Adipocyte (in vitro differentiated cells): ENCODE measurements around the gene MBP.
A peak's percentile ranks its signal among the peaks of the same experiment; 100 is the strongest.

Experiments
- DNase-seq: peaks from one replicate; pipeline ENCODE4 v3.0.0-alpha.2; 2015; ENCODE audit warnings: low read depth
- H3K27me3 ChIP-seq: replicated peaks from 2 replicates; pipeline ENCODE4 v1.7.0; 2013; ENCODE audit warnings: mild to moderate bottlenecking, low read length, moderate library complexity; ENCODE audit not compliant: control insufficient read depth, insufficient read depth
- H3K36me3 ChIP-seq: 2 replicates; pipeline ENCODE4 v1.7.0; 2013; ENCODE audit warnings: low read length, mild to moderate bottlenecking, moderate library complexity; ENCODE audit not compliant: control insufficient read depth, insufficient read depth, severe bottlenecking
- H3K4me1 ChIP-seq: 2 replicates; pipeline ENCODE4 v1.7.0; 2013; ENCODE audit warnings: mild to moderate bottlenecking, low read length, moderate library complexity; ENCODE audit not compliant: control insufficient read depth, insufficient read depth
- H3K4me3 ChIP-seq: 2 replicates; pipeline ENCODE4 v1.7.0; 2013; ENCODE audit warnings: mild to moderate bottlenecking, low read length, moderate library complexity
- H3K9ac ChIP-seq: 2 replicates; pipeline ENCODE4 v1.7.0; 2013; ENCODE audit warnings: mild to moderate bottlenecking, low read length, moderate library complexity
- H3K9me3 ChIP-seq: 2 replicates; pipeline ENCODE4 v1.7.0; 2013; ENCODE audit warnings: mild to moderate bottlenecking, low read length, moderate library complexity; ENCODE audit not compliant: control insufficient read depth

The MBP gene

DNA sequence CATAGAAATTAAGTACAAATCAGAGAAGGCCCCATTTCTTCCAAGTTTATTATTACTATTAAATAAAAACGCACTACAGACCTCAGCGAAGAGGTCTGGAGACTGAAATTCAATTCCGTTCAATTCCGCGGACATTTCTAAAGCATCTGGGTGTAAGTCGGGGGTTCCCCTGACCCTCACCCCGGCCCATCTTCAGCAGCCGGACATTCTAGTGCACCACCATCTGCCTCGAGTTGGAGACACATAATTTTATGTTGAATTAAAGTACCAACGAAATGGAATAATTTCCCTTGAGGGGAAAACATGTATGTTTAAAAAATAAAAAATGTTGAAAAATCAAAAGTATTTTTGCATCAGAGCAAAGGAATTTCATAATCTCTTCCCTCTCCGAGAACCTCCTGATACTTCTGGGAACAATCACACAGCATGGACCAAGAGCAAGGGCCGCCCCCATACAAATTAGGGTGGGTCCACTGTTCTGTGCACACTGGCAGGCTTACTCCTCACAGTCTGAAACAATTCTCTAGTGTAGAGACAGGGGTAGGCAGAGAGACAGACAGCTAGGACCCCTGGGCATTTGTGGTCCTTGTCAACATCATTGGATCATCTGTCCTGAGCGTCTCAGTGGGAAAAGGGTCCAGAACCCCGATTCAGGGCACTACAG is 29.3 kb downstream of the MBP start:
- peak; percentile 68 for DNase-seq
- no peaks in the 10 kb centered on the region for H3K36me3 ChIP-seq
- H3K9me3 ChIP-seq: no peaks in the 10 kb centered on the region
- H3K4me3 ChIP-seq: peak overlapping the region; percentile 55
- H3K4me1 ChIP-seq: peaks cover 73% of the 10 kb centered on the region
- H3K27me3 ChIP-seq: no peaks in the 10 kb centered on the region
- peak overlapping the region; percentile 88 for H3K9ac ChIP-seq

DNA sequence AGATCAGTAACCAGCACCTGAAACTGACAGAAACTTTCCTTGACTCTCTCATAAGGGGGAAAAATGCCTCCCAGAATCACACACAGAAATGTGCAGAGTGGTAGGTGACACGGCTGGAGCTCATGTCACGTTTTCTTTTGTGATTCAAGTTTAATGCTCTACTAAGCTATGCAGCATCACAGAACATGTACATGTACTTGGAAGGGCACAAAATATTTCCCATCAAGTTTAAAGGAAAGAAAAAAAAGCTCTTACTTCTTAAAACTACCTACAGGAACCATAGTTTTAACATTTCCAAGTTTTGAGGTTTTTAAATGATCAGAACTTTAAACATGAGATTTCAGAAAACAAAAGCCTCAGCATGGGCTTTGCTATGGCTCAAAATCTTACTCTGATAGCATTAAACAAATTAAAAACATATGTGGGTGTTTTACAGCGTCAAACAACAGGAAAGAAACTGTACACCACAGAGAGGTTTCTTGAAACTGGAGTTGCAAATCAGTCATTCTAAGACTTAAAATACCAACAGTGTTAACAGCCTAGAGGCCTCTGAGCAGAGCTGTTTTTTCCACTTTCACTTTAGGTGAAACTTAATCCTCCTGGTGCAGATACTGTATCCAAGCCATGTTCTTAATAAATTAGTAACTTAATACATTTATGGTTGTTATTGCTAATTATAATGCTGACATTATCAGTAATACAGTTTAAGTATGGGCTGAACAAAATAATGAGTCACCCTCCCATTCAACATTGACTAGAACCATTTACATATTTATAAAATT is 30.1 kb downstream of the MBP start:
- Histone ChIP-seq H3K27me3 (no peaks in the 10 kb centered on the region), H3K4me1 (peaks cover 73% of the 10 kb centered on the region), H3K4me3 (peak overlapping the region; percentile 55), H3K36me3 (no peaks in the 10 kb centered on the region), H3K9me3 (no peaks in the 10 kb centered on the region), H3K9ac (peak overlapping the region; percentile 88)
- DNase-seq: peak; percentile 91

DNA sequence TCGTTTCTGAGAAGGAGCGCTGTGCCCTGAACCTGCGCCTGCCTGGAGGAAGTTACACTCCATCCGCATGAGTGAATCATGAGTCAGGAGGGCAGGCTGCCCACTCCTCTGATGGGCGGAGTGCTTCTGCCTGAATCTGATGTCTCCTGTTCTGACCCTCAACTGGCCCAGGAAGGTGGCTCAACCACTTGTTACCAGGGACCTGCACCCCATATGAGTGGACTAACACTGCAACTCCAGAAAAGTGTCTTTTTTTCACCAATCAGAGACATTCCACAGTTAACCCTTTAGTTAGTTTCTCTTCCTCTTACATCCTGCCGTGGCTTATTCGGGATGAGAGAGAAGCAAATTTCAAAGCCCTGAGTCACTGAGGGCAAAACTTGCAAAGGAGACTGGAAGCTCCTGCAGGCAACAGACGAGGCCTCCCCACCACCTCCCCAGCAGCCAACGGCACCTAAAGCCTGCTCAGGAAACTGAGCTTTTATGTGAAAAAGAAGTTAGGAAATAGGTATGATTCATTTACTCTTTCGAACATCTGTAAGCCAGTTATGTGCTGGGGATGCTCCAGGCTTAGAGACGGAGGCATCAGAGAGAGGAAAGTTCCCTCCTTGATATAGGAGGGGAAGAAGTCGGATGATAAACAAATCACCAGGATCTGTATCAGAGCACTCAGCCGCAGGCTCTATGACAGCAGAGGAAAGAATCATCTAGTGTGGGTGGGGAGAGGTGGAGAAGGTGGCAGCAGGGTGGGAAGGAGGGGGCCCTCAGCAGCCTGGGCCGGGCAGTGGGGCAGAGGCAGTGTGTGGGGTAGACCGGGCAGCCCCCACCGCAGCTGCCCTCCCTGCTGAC is 30.9 kb downstream of the MBP start:
- peak overlapping the region; percentile 55 for H3K4me3 ChIP-seq
- DNase-seq: peak; percentile 89

DNA sequence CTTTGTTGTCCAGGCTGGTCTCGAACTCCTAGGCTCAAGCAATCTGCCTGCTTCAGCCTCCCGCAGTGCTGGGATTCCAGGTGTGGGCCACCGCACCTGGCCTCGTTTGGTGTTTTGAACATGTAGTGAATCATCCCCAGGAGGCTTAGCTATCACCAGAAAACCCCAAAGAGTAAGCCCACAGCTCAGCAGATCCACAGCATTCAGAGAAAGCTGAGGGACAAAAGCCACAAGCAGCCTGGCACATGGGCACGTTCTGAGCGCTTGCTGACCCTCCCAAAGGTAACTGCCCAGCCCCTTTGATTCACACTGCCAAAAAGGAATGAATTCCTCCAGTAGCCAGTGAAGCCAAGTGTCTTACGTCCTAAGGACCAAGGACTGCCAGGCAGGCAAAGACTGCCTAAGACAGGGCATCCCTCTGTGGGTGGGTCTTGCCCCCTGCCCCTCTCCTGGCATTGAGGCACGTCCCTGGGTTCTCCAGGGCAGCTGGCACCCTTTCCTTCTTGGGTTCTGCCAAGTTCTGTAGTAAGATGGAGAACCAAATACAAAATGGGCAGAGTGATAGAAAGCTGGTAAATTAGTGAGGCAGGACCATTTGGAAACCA is 31.7 kb downstream of the MBP start:
- no peak for DNase-seq
- Histone ChIP-seq H3K9ac (peak overlapping the region; percentile 88), H3K4me3 (peak overlapping the region; percentile 55)

More for the DNA sequence above, 30.9 kb downstream of the MBP start:
- Histone ChIP-seq H3K4me1 (peaks cover 65% of the 10 kb centered on the region), H3K9ac (peak overlapping the region; percentile 88), H3K9me3 (no peaks in the 10 kb centered on the region), H3K27me3 (no peaks in the 10 kb centered on the region), H3K36me3 (no peaks in the 10 kb centered on the region)

DNA sequence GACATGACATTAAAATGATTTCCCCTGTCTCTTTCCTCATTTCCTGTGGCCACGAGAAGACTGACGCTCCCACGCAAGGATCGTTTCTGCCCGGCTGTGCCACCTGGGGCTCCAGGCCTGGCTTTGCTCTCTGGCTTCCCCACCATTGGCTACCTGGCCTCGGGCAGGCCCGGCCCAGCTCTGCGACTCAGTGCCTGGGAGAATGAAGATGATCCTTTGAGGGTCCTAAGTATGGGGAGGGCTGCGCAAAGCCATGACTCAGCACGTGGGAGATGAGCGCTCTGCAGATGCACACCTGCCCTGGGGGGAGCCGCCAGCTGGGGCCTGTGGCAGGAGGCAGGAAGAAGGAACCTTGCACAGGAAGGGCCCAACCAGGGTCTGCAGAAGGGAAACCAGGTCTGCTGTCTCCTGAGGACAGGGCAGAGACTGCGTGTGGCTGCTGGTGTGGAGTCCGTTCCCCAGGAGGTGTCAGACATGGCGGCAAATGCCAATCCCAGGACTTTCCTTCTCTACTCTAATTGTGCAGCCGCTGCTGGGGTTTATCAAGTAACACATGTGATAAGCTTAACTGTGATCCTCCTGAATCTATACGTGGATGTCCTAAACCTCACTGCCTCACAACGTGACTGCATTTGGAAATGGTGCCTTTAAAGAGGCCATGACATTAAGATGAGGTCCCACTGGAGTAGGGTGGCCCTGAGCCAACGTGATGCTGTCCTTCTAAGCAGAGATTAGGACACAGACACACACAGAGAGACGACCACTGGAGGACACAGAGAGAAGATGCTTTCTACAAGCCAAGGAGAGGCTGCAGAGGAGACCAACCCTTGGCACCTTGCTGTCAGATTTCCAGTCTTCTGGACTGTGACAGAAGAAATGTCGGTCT is 32.9 kb downstream of the MBP start:
- no peak overlapping the region for H3K9ac ChIP-seq
- H3K4me1 ChIP-seq: peaks cover 52% of the 10 kb centered on the region
- no peaks in the 10 kb centered on the region for H3K27me3 ChIP-seq
- DNase-seq: no peak
- no peaks in the 10 kb centered on the region for H3K36me3 ChIP-seq
- H3K9me3 ChIP-seq: no peaks in the 10 kb centered on the region
- no peak overlapping the region for H3K4me3 ChIP-seq

More for the DNA sequence above, 31.7 kb downstream of the MBP start:
- H3K9me3 ChIP-seq: no peaks in the 10 kb centered on the region
- H3K4me1 ChIP-seq: peaks cover 63% of the 10 kb centered on the region
- H3K27me3 ChIP-seq: no peaks in the 10 kb centered on the region
- no peaks in the 10 kb centered on the region for H3K36me3 ChIP-seq

DNA sequence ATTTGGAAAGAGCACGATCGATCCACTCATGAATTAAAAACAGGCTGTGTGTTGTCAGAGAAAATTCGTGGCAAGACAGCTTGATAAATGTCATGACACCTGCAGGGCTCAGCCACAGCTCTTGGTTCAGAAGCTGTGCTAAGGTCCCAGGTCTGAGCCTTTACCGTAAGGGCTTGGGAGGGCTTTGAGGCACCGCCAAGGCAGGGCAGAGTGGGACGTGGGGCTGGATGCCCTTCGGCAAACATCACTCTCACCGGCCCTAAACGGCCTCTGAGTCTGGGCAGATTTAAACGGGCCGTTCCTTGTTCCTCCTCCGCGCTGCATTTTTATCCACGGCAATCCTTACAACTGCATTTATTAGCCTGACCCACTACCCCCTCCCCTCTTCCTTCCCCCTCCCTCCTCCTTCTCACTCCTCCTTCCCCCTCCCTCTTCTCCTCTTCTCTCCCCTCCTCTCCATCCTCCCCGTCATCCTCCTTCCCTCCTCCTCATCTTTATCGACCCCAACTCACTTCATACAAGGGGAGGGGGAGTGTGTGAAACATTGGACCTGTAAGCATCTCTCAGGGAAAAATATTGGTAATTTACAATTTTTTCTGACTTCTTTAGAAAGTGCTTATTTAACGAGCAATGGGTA is 33.9 kb downstream of the MBP start:
- Histone ChIP-seq H3K27me3 (no peaks in the 10 kb centered on the region), H3K4me1 (peaks cover 42% of the 10 kb centered on the region), H3K4me3 (peak overlapping the region; percentile 54), H3K9ac (peak overlapping the region; percentile 8), H3K36me3 (no peaks in the 10 kb centered on the region), H3K9me3 (no peaks in the 10 kb centered on the region)
- DNase-seq: no peak

DNA sequence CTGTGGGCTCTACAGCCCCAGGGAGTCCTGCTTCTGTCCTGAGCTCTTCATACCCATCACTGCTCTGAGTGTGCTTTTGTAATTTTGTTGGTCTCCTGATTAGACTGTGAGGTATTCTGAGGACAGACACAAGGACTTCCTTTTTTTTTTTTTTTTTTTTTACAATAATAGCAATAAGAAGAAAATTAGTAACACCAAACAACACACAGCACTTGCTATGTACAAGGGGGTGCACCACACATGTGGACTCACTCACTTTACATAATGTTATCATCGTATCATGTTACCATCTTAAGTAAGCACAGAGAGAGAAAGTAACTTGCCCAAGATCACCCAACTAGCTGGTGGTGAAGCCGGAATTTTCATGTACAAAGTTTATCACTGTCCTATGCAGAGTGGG is 34.6 kb downstream of the MBP start:
- no peaks in the 10 kb centered on the region for H3K36me3 ChIP-seq
- peaks cover 41% of the 10 kb centered on the region for H3K4me1 ChIP-seq
- DNase-seq: no peak
- H3K9me3 ChIP-seq: no peaks in the 10 kb centered on the region
- peak overlapping the region; percentile 54 for H3K4me3 ChIP-seq
- no peaks in the 10 kb centered on the region for H3K27me3 ChIP-seq
- peak overlapping the region; percentile 8 for H3K9ac ChIP-seq

DNA sequence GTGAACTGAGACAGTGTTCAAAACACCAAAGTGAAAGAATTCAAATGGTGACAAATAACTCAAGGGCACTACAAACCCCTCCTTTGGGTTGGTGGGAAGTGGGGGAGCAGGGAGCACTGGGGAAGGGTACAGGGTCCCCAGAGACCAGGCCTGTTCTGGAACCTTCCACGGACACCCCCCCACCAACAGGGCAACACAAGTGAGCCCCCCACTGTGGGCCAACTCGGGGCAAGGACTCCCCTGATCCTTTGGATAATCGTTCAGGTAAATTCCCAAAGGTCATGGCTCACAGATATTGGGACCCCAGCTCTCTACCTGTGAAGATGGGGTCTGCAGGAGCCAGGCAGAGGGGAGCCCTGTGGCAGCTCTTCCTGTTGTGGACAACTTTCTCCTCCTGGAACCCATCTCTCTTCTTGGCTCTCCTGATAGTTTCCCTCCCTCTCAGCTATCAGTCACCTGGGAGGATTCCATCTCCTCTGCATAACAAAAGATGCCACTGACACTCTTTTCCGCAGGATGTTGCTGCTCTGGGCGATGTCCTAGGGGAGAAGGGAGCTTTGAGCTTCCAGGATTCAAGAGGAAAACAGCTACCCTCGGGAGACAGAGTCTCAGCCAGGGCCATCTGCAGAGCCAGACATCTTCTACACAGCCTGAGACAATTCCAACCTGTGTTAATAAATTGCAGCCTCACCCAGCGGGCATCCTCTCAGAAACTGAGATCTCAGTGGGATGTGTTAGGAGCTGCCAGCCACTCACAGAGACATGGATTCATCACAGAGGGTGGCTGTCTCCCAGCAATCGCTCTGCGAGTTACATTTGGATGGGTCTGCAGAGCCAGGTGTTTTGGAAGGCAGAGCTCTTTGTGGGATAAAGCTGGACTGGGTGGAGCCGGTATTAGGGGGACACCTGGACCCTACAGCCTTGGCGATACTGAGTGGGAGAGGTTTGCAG is 35.4 kb downstream of the MBP start:
- Histone ChIP-seq H3K4me1 (peaks cover 33% of the 10 kb centered on the region), H3K4me3 (no peak overlapping the region), H3K27me3 (no peaks in the 10 kb centered on the region), H3K36me3 (no peaks in the 10 kb centered on the region), H3K9ac (no peak overlapping the region), H3K9me3 (no peaks in the 10 kb centered on the region)
- DNase-seq: no peak
